Esophagus muscularis mucosa (tissue), 4 donors: ENCODE results near the gene PCDHGA1.
"Not testable (repeated sequence)": the region's sequence is repeated elsewhere in the genome, so short reads cannot be mapped to it uniquely, and the experiment has no call there.

Source experiments
- EP300 ChIP-seq: sonication (generic); formaldehyde crosslinking; IDR thresholded peaks from one replicate; pipeline ENCODE4 v1.6.1; 2017; ENCODE audit warnings: antibody characterized with exemption
- POLR2A ChIP-seq: fragments of 450-650 bp; IDR thresholded peaks from one replicate; pipeline ENCODE4 v1.6.1; 2017; ENCODE audit warnings: antibody characterized with exemption, moderate library complexity, mild to moderate bottlenecking, low read depth
- POLR2AphosphoS5 ChIP-seq, 2 donors: sonication (generic); formaldehyde crosslinking; IDR thresholded peaks; one replicate each; pipeline ENCODE4 v1.6.1; 2017; ENCODE audit warnings: antibody characterized with exemption in 2 of 2
- TF ChIP-seq, protein P1 (sequence below), 3 experiments: fragments of 200-600 bp in 2 of 3; fragments of 450-650 bp in 1 of 3; sonication (generic) in 2 of 3; IDR thresholded peaks; one replicate each; pipeline ENCODE4 v1.5.1; 2017 to 2019; ENCODE audit warnings: antibody characterized with exemption in 3 of 3, mild to moderate bottlenecking in 2 of 3, moderate library complexity in 1 of 3

DNA sequence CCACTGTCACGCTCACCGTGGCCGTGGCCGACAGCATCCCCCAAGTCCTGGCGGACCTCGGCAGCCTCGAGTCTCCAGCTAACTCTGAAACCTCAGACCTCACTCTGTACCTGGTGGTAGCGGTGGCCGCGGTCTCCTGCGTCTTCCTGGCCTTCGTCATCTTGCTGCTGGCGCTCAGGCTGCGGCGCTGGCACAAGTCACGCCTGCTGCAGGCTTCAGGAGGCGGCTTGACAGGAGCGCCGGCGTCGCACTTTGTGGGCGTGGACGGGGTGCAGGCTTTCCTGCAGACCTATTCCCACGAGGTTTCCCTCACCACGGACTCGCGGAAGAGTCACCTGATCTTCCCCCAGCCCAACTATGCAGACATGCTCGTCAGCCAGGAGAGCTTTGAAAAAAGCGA is 102.4 kb downstream of the PCDHGA1 start:
- not testable (repeated sequence) for TF ChIP-seq POLR2AphosphoS5 (IDR thresholded peaks at IDR 0.05); POLR2A; EP300
- TF ChIP-seq, protein P1, sequence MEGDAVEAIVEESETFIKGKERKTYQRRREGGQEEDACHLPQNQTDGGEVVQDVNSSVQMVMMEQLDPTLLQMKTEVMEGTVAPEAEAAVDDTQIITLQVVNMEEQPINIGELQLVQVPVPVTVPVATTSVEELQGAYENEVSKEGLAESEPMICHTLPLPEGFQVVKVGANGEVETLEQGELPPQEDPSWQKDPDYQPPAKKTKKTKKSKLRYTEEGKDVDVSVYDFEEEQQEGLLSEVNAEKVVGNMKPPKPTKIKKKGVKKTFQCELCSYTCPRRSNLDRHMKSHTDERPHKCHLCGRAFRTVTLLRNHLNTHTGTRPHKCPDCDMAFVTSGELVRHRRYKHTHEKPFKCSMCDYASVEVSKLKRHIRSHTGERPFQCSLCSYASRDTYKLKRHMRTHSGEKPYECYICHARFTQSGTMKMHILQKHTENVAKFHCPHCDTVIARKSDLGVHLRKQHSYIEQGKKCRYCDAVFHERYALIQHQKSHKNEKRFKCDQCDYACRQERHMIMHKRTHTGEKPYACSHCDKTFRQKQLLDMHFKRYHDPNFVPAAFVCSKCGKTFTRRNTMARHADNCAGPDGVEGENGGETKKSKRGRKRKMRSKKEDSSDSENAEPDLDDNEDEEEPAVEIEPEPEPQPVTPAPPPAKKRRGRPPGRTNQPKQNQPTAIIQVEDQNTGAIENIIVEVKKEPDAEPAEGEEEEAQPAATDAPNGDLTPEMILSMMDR (IDR thresholded peaks at IDR 0.05): not testable (repeated sequence)
